Upper lobe of left lung (tissue), 6 donors: ENCODE data around the gene VOPP1. TPM values are rescaled to one million over a fixed set of nuclear protein-coding genes. Genes with fewer than 3 reads are reported as not detected.

ENCODE experiments used
- ATAC-seq, 2 donors: fragments of 200-7000 bp; cut with Tn5 transposase; one replicate each; pipeline ENCODE4 v1.9.1; 2022; ENCODE audit warnings: mild to moderate bottlenecking in 2 of 2, moderate library complexity in 2 of 2; ENCODE audit not compliant: low FRiP score in 2 of 2
- DNase-seq, 2 donors: peaks; one replicate each; pipeline ENCODE4 v3.0.0-alpha.2; 2019 to 2020
- H3K27ac ChIP-seq, 4 donors: fragments of 200-600 bp; sonication (generic); one replicate each; pipeline ENCODE4 v1.5.1; 2016 to 2019
- H3K27me3 ChIP-seq, 4 donors: fragments of 200-600 bp; sonication (generic); one replicate each; pipeline ENCODE4 v1.5.1; 2017 to 2019
- H3K36me3 ChIP-seq, 4 donors: fragments of 200-600 bp; sonication (generic); one replicate each; pipeline ENCODE4 v1.5.1; 2016 to 2019
- H3K4me1 ChIP-seq, 4 donors: fragments of 200-600 bp; sonication (generic); one replicate each; pipeline ENCODE4 v1.5.1; 2018 to 2019
- H3K4me3 ChIP-seq, 4 donors: fragments of 200-600 bp; sonication (generic); one replicate each; pipeline ENCODE4 v1.5.1; 2017 to 2019; ENCODE audit warnings: mild to moderate bottlenecking in 2 of 4, moderate library complexity in 1 of 4
- H3K9me3 ChIP-seq, 4 donors: fragments of 200-600 bp; sonication (generic); one replicate each; pipeline ENCODE4 v1.5.1; 2018 to 2019
- CTCF ChIP-seq, 6 experiments: fragments of 450-650 bp in 4 of 6; fragments of 200-600 bp in 2 of 6; sonication (generic) in 2 of 6; IDR thresholded peaks; one replicate each; pipeline ENCODE4 v1.5.1; 2016 to 2019; ENCODE audit warnings: antibody characterized with exemption in 6 of 6
- EP300 ChIP-seq, 4 donors: sonication (generic); formaldehyde crosslinking; IDR thresholded peaks; one replicate each; pipeline ENCODE4 v1.5.1; 2017; ENCODE audit warnings: antibody characterized with exemption in 4 of 4, control low read depth in 2 of 4
- POLR2A ChIP-seq, 4 donors: fragments of 450-650 bp; IDR thresholded peaks; one replicate each; pipeline ENCODE4 v1.5.1; 2016 to 2017; ENCODE audit warnings: antibody characterized with exemption in 4 of 4, mild to moderate bottlenecking in 2 of 4
- POLR2AphosphoS5 ChIP-seq, 2 donors: sonication (generic); formaldehyde crosslinking; IDR thresholded peaks; one replicate each; pipeline ENCODE4 v1.5.1; 2017; ENCODE audit warnings: antibody characterized with exemption in 2 of 2
- WGBS, 2 donors: methylation state at CpG; one replicate each; pipeline ENCODE4 v1.1.5; 2017 to 2018; 5-methylcytosine and 5-hydroxymethylcytosine counted together
- total RNA-seq, 6 donors: library from RNA; depleted of rRNA in 4 of 6; stranded (reverse); fragments of >200 nt in 4 of 6; gene quantifications; one replicate each; pipeline versions ENCODE4 v1.1.0 to v1.2.1, GENCODE V29; 2016 to 2021
- donor health status: DM: no; HTN: no; CAD: no; lungs with moderate emphysema.
- donor health status: DM: no; HTN: yes; CAD: no; lungs with severe emphysema.

The VOPP1 gene
- total RNA-seq, 6 donors from 2014 or later = 27.2 to 67.6 (median 45.0) TPM

DNA sequence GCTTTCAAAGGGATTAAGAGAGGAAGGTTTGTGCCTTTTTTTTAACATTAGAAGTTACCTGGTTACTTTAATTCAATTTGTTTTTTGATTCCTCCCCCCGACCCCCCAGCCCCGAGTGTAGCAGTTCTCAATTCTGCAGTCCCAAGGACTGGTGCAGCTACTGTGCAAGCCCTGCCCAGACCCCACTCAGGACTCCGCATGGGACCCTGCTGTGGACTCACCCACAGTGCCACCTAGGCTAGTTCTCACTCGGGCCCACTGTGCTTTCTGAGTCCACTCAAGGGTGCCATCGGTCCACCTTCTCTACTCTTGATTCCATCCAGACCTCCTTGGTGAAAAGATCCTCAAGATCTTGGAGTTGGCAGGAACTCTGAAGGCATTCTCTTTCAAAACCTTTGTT is 77.4 kb downstream of the VOPP1 start:
- H3K27ac ChIP-seq = no peak overlapping the region
- H3K36me3 ChIP-seq = peaks cover 0 to 52% (median 22%) of the 10 kb centered on the region in 4 donors
- no peaks in the 10 kb centered on the region for H3K9me3 ChIP-seq
- H3K4me3 ChIP-seq = no peak overlapping the region
- H3K4me1 ChIP-seq = peaks cover 0 to 5% (median 0%) of the 10 kb centered on the region in 4 donors
- ATAC-seq (no peak), DNase-seq (no peak)
- WGBS, 2 donors = 94 to 97% methylated on average over 5 of the region's 5 CpGs
- H3K27me3 ChIP-seq = no peaks in the 10 kb centered on the region
- TF ChIP-seq EP300 (IDR thresholded peaks at IDR 0.05) (no peak), CTCF (IDR thresholded peaks at IDR 0.05) (no peak), POLR2A (IDR thresholded peaks at IDR 0.05) (no peak), POLR2AphosphoS5 (IDR thresholded peaks at IDR 0.05) (no peak)

GRCh38 chr7:55493408-55493807 is 78.9 kb downstream of the VOPP1 start:
- Histone ChIP-seq H3K9me3 (no peaks in the 10 kb centered on the region), H3K36me3 (peaks cover 3 to 64% (median 31%) of the 10 kb centered on the region in 4 donors), H3K4me3 (no peak overlapping the region), H3K4me1 (no peaks in the 10 kb centered on the region), H3K27ac (no peak overlapping the region), H3K27me3 (no peaks in the 10 kb centered on the region)
- no peak for DNase-seq
- 86% methylated on average over 7 of the region's 7 CpGs for WGBS, 2 donors
- TF ChIP-seq POLR2A (IDR thresholded peaks at IDR 0.05) = no peak
- TF ChIP-seq CTCF (IDR thresholded peaks at IDR 0.05) = no peak
- no peak for TF ChIP-seq POLR2AphosphoS5 (IDR thresholded peaks at IDR 0.05)
- TF ChIP-seq EP300 (IDR thresholded peaks at IDR 0.05) = no peak
- no peak for ATAC-seq

DNA sequence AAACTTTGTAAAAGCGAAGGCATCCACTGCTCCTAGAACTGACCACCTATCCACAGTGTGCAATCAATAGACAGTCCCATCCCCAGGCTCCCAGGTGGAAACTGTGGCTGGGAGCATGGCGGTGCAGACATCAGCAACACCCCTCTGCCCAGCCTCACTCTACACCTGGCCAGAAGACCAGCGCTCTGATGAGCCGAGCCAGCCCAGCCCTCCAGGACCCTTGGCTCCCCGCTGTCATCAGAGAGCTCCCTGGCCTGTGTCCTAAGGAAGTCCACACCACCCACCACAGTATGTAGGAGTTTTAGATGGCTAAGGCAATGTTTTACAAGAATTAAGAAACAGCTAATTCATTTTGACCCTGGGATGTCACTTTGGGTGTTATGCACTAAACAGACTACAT is 81.0 kb downstream of the VOPP1 start:
- ATAC-seq = no peak
- peaks cover 3 to 57% (median 28%) of the 10 kb centered on the region in 4 donors for H3K36me3 ChIP-seq
- no peaks in the 10 kb centered on the region for H3K27me3 ChIP-seq
- H3K4me1 ChIP-seq = no peaks in the 10 kb centered on the region
- no peak overlapping the region for H3K4me3 ChIP-seq
- DNase-seq = no peak
- no peak overlapping the region for H3K27ac ChIP-seq
- H3K9me3 ChIP-seq = no peaks in the 10 kb centered on the region
- TF ChIP-seq EP300 (IDR thresholded peaks at IDR 0.05) = no peak
- no peak for TF ChIP-seq POLR2A (IDR thresholded peaks at IDR 0.05)
- no peak for TF ChIP-seq POLR2AphosphoS5 (IDR thresholded peaks at IDR 0.05)
- TF ChIP-seq CTCF (IDR thresholded peaks at IDR 0.05) = no peak
- 97 to 100% methylated on average over 5 of the region's 5 CpGs for WGBS, 2 donors

DNA sequence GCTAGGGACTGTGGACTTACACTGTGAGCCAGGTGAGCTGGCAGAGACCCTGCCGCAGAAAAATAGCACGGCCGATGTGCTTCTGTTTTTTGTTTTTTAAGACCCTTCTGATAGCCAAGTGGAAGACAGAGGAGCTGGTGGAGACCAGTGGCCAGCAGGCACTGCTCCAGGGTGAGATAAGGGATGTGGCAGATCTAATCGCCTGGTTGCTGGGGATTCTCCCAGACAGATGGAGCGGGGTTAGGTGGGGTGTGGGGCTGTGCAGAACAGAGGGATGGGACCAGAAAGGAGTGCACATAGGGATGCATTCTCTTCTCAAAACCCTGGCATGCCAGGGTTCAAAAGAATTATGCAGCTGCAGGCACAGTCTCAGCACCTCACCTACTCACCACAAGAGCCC is 82.2 kb downstream of the VOPP1 start:
- WGBS, 2 donors = 92% methylated on average over 5 of the region's 5 CpGs
- no peak for TF ChIP-seq POLR2AphosphoS5 (IDR thresholded peaks at IDR 0.05)
- no peak for TF ChIP-seq POLR2A (IDR thresholded peaks at IDR 0.05)
- no peak for TF ChIP-seq CTCF (IDR thresholded peaks at IDR 0.05)
- TF ChIP-seq EP300 (IDR thresholded peaks at IDR 0.05) = no peak
- H3K27me3 ChIP-seq = no peaks in the 10 kb centered on the region

DNA sequence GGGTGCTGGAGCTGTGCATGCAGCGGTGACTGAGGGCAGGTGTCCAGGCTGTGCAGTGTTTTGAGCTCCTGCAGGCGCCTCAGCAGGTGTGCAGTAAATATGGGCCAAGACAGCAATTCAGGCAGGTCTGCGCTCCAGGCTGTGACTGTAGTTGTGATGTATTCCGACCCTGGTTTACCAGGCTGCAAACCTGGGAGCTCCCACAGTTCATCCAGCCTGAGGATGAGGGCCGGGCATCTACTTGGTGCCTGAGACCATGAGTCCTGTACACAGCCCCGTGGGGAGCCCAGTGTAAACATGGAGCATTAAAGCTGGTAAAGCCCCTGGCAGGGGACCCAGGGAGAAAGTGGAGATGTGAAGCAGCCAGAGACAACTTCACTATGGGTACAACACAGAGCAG is 82.8 kb downstream of the VOPP1 start:
- TF ChIP-seq POLR2A (IDR thresholded peaks at IDR 0.05) = no peak
- TF ChIP-seq POLR2AphosphoS5 (IDR thresholded peaks at IDR 0.05) = no peak
- no peak for TF ChIP-seq EP300 (IDR thresholded peaks at IDR 0.05)
- H3K36me3 ChIP-seq = peaks cover 3 to 47% (median 26%) of the 10 kb centered on the region in 4 donors

More for the DNA sequence above, 82.2 kb downstream of the VOPP1 start:
- H3K4me3 ChIP-seq = no peak overlapping the region
- no peaks in the 10 kb centered on the region for H3K4me1 ChIP-seq
- DNase-seq = no peak
- H3K36me3 ChIP-seq = peaks cover 3 to 47% (median 26%) of the 10 kb centered on the region in 4 donors
- no peak overlapping the region for H3K27ac ChIP-seq
- no peaks in the 10 kb centered on the region for H3K9me3 ChIP-seq
- ATAC-seq = no peak

More for the DNA sequence above, 82.8 kb downstream of the VOPP1 start:
- ATAC-seq (no peak), DNase-seq (no peak)
- Histone ChIP-seq H3K4me3 (no peak overlapping the region), H3K4me1 (no peaks in the 10 kb centered on the region), H3K27ac (no peak overlapping the region), H3K27me3 (no peaks in the 10 kb centered on the region), H3K9me3 (no peaks in the 10 kb centered on the region)
- 94% methylated on average over 6 of the region's 6 CpGs for WGBS, 2 donors
